HepG2 (cell line): ENCODE results near the gene MYORG. TPM values are rescaled to one million over a fixed set of nuclear protein-coding genes. Genes with fewer than 3 reads are reported as not detected.

Experiments used
- ATF5 ChIP-seq: sonication (generic); formaldehyde crosslinking; IDR thresholded peaks from 2 replicates; pipeline ENCODE4 v1.4.0; 2020; ENCODE audit warnings: mild to moderate bottlenecking, low read depth, missing genetic modification reagents
- BCL6 ChIP-seq: IDR thresholded peaks from 2 replicates; pipeline ENCODE4 v1.6.1; 2016; ENCODE audit warnings: missing genetic modification reagents, missing compliant biosample characterization
- CBX1 ChIP-seq: IDR thresholded peaks from one replicate; pipeline ENCODE4 v1.6.1; 2016; ENCODE audit warnings: antibody characterized with exemption, low read depth
- CREB1 ChIP-seq, 2 experiments: fragments of 450-650 bp in 1 of 2; IDR thresholded peaks; 2 replicates each; pipeline ENCODE4 v1.6.1; 2016 to 2017; ENCODE audit warnings: control low read depth in 1 of 2, mild to moderate bottlenecking in 1 of 2, missing compliant biosample characterization in 1 of 2, missing genetic modification characterization in 1 of 2
- HMGXB3 ChIP-seq: sonication (generic); formaldehyde crosslinking; IDR thresholded peaks from 2 replicates; pipeline ENCODE4 v1.4.0; 2020; ENCODE audit warnings: missing genetic modification reagents, borderline replicate concordance
- ISL2 ChIP-seq: sonication (generic); formaldehyde crosslinking; IDR thresholded peaks from 2 replicates; pipeline ENCODE4 v1.5.0; 2020; ENCODE audit warnings: missing genetic modification reagents
- PAX8 ChIP-seq: sonication (generic); formaldehyde crosslinking; IDR thresholded peaks from 2 replicates; pipeline ENCODE4 v1.8.0; 2022; ENCODE audit warnings: mild to moderate bottlenecking, missing genetic modification reagents, borderline replicate concordance
- SMARCE1 ChIP-seq: fragments of 450-650 bp; IDR thresholded peaks from 2 replicates; pipeline ENCODE4 v1.6.1; 2017; ENCODE audit warnings: borderline replicate concordance
- SOX13 ChIP-seq, 3 experiments: fragments of 450-650 bp in 1 of 3; sonication (generic) in 1 of 3; formaldehyde crosslinking in 1 of 3; IDR thresholded peaks in 2 of 3; conservative IDR thresholded peaks in 1 of 3; 2 replicates each; pipeline versions ENCODE4 v1.5.0 to v1.6.1; 2016 to 2020; ENCODE audit warnings: antibody characterized with exemption in 1 of 3, mild to moderate bottlenecking in 1 of 3, missing compliant biosample characterization in 1 of 3, missing genetic modification reagents in 1 of 3, moderate library complexity in 1 of 3
- ZNF407 ChIP-seq: sonication (generic); formaldehyde crosslinking; IDR thresholded peaks from one replicate; pipeline ENCODE4 v1.5.1; 2020; ENCODE audit warnings: mild to moderate bottlenecking, missing genetic modification reagents; ENCODE audit errors: not compliant biosample characterization
- polyA plus RNA-seq, 8 experiments: library from polyadenylated mRNA; depleted of rRNA in 3 of 8; stranded (reverse) in 7 of 8; unstranded in 1 of 8; fragments of >200 nt; fragmentation: Illumina TruSeq in 4 of 8; extraction: Trizol in 4 of 8; gene quantifications; 2 replicates each; pipeline versions ENCODE4 v1.2.1 to v1.2.3, GENCODE V29; 2011 to 2016; ENCODE audit warnings: low read depth in 4 of 8, missing spikeins in 1 of 8, mixed read lengths in 1 of 8; ENCODE audit not compliant: insufficient read depth in 1 of 8
- total RNA-seq, 5 experiments: library from RNA; depleted of rRNA; stranded (reverse); fragments of >200 nt; fragmentation: Illumina TruSeq; extraction: Trizol; gene quantifications; 2 replicates each; pipeline ENCODE4 v1.2.3, GENCODE V29; 2016; ENCODE audit warnings: low read depth in 1 of 5

Gene MYORG
- total and polyA plus RNA-seq, 2 of the 13 experiments (the other 11 are each of a cell fraction or from before 2014, with no cell fraction given): 11.1 to 22.4 TPM

GRCh38 chr9:34376596-34377403 is at the start of gene MYORG (continued):
- TF ChIP-seq PAX8 (CRISPR knock-in tag) (no peak), SMARCE1 (no peak), HMGXB3 (0 out of 2 replicates have a peak, but pooled peaks have one; percentile 11), SOX13 (IDR thresholded peaks at IDR 0.05) (no peak), SOX13 (CRISPR knock-in tag; conservative IDR thresholded peaks at IDR 0.05 in 1 of 2, IDR thresholded peaks at IDR 0.05 in 1 of 2) (peak in 1 of 2 experiments; percentile 54; a peak in 2 of 4 replicates), BCL6 (CRISPR knock-in tag) (peak; percentile 66), ATF5 (CRISPR knock-in tag) (no peak), ISL2 (CRISPR knock-in tag) (peak; percentile 81), CREB1 (IDR thresholded peaks at IDR 0.05) (no peak), CREB1 (CRISPR knock-in tag; IDR thresholded peaks at IDR 0.05) (no peak), CBX1 (no peak), ZNF407 (CRISPR knock-in tag) (peak; percentile 43)
